Activated CD4-positive, alpha-beta T cell treated with anti-CD3 and anti-CD28 coated beads for 48 hours (primary cell): ENCODE results near the gene GNA14.
"Not testable (repeated sequence)": the region's sequence is repeated elsewhere in the genome, so short reads cannot be mapped to it uniquely, and the experiment has no call there.

Experiments used
- DNase-seq: peaks from one replicate; pipeline ENCODE4 v3.0.0-alpha.2; 2020

GNA14 gene

DNA sequence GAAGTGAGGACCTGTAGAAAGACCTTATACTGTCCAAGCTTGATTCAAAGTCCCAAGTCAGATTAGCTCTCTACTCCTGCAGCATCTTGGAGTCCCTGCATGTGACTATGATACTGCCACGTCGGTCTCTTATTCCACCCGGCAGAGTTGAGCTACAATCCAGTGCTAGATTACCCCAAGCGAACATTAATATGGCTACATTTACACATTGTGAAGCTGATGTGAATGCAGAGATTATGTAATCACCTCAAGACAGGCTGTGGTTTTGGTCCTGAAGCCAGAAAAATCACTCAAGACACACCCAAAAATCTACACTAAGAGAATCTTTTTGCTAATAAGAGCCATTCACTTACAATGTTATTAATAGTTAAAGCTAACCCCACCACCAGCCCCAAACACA is 116.7 kb downstream of the GNA14 start:
- DNase-seq = no peak

- no peak for DNase-seq
These were observed 124.2 kb downstream of the GNA14 start for GRCh38 chr9:77523891-77524290.

DNA sequence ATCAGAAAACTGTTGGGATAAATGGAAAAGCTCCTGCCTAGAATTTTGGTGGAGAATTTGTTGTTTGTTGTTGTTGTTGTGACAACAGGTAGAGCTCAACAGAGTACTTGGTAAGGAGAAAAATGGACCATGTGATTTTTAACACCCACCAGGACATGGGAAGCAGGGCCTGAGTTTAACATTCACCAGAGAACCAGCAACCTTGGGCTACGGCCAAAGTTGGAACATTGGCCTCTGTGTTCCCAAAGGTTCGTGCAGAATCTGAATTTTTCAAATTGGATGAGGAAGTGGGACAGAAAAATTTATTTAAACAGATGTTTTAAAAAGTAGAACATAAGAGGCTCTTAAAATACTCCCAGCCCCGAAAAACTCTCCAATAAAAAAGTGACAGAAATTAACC is 127.0 kb downstream of the GNA14 start:
- no peak for DNase-seq

- no peak for DNase-seq
These were observed 129.4 kb downstream of the GNA14 start for GRCh38 chr9:77518688-77519087.

DNA sequence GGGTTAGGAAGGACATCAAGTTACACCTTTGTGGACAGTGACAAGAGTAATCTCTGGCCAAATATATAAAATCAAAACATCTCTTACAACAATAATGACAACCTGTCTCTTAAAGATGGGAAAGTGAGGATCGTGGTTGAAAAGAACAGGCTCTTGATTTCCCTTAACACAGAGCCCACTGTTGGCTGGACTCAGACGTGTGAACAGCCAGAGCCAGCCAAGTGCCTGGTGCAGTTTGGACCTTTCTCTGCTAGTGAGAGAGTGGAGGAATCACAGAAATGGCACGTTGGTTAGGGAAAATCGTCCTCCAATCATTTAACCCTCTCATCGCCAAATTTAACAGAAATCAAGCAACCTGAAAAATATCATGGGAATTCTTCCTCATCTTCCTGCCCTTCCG is 131.3 kb downstream of the GNA14 start:
- DNase-seq = no peak

DNA sequence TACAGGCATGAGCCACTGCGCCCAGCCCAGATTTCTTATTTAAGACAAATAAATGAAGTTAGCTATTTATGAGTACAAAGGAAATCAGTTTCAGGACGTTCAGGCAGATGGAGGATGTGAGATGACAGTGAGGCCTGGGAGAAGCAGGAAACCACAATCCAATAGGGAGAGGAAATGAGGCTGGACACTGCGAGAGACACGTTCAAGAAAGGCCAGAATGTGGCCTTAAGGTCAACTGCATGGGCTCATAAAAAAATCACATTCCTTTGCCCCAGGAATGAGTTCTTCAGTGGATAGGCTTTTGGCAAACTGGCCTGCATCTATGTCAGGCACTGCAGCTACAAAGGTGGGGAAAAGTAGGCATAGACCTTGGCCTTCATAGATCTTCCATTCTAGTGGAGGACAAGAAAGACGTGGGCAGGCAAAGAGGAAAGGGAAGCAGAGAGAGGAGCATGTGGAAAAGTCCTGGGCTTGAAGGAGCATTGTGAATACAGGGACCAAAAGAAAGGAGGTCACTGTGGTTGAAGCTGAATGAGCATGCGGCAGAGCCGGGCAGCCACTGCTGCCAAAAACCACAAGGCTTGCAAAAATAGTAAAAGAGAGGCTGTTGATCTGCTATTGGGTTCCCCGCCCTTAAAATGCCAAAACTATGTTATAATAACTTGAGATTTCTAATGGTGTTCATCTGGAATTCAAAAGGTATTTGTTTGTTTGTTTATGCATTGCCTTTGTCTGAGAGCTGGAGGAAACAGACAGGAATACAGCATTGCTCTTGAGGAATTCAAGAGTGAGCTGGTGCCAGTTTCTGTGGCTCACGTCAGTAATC is 133.0 kb downstream of the GNA14 start:
- no peak for DNase-seq

GRCh38 chr9:77513457-77513856 is 134.7 kb downstream of the GNA14 start:
- DNase-seq = no peak

GRCh38 chr9:77512876-77513275 is 135.2 kb downstream of the GNA14 start:
- DNase-seq = no peak

GRCh38 chr9:77511525-77511924 is 136.6 kb downstream of the GNA14 start:
- DNase-seq = no peak

GRCh38 chr9:77510666-77511065 is 137.5 kb downstream of the GNA14 start:
- no peak for DNase-seq

GRCh38 chr9:77508396-77508795 is 139.7 kb downstream of the GNA14 start:
- no peak for DNase-seq

DNA sequence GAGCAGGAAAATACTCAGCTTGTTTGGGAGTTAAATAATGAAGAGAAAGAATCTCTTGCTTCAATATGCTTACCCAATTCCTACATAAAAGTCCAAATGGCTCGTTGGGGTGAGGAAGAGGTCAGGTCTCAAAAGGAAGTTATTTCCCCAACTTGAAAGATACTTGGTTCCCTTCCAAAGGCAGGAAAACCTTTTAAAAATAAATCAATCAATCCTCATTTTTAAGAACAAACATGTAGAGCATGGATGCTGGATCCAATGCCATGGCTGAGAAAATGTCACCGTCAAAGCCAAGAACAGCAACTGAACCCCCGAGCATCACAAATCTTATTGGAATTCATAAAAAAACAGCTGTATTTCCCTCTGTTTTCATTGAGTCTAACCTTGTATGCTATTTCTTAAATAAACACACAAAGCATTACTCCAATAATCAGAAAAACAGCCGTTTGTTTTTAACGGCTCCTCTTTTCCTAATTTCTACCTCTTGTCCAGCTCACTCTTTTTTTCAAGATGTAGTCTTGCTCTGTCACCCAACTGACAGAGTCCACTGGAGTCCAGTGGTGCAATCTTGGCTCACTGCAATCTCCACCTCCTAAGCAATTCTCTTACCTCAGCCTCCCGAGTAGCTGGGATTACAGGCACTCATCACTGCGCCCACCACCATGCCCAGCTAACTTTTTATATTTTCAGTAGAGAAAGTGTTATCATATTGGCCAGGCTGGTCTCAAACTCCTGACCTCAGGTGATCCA is 140.7 kb downstream of the GNA14 start:
- DNase-seq = no peak

DNA sequence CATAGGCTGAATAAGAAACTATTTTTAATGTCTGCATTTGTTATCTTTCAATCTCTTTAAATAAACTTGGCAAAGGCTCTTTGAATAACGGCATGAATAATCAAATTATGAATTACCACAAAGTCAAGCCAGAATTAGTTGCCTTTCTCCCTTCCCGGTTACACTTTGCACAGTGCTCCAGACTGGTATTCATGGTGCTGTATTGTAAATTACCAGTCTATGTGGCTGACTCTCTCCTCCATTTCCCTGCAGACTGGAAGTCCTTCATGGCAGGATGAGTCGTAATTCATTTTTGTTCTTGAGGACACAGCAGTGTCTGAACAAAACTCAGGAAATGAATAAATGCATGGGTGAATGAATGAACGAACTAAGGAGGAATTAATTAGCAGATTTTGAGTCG is 142.9 kb downstream of the GNA14 start:
- DNase-seq = no peak

GRCh38 chr9:77502568-77502967 is 145.6 kb downstream of the GNA14 start:
- DNase-seq = no peak

- no peak for DNase-seq
These were observed 149.2 kb downstream of the GNA14 start for GRCh38 chr9:77498891-77499290.

DNA sequence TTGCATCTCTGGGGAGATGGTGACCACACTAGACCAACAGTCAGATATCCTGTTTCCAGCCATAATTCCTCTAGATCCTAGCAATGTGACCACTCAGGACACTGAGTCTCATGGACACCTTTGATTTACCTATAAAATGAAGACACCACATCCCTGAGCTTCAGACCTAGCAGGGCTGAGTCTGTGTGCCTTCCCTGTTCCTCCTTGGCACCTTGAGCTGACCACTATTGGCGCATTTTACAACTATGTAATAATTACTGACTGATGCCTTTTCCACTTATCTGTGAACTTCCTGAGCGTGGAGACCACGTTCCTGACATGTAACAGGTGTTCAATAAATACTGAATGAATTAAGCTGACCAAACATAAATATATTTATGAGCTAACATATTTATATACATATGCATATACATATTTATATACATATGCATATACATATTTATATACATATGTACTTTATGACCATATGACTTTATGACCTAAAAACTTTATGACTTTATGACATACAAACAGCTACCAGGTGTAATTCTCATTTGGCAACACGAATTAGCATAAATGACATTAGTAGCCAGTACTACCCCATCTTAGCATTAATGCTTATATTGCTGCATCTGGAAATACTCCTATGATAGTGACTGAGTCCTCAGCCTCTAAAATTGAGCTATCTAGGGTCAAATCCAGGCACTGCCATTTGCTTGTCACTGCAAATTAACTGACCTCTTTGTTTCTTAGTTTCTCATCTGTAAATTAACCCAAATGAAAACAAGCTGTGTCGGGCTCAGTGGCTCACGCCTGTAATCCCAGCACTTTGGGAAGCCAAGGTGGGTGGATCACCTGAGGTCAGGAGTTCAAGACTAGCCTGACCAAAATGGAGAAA is 150.6 kb downstream of the GNA14 start:
- DNase-seq = no peak

GRCh38 chr9:77495834-77496671 is 152.1 kb downstream of the GNA14 start:
- DNase-seq = no peak

DNA sequence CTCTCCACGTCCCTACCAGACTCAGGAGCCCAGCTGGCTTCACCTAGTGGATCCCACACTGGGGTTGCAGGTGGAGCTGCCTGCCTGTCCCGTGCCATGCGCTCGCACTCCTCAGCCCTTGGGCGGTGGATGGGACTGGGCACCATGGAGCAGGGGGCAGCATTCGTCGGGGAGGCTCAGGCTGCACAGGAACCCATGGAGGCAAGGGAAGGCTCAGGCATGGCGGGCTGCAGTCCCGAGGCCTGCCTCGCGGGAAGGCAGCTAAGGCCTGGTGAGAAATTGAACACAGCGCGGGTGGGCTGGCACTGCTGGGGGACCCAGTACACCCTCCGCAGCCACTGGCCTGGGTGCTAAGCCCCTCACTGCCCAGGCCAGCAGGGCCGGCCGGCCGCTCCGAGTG is 157.8 kb downstream of the GNA14 start:
- DNase-seq = not testable (repeated sequence)

DNA sequence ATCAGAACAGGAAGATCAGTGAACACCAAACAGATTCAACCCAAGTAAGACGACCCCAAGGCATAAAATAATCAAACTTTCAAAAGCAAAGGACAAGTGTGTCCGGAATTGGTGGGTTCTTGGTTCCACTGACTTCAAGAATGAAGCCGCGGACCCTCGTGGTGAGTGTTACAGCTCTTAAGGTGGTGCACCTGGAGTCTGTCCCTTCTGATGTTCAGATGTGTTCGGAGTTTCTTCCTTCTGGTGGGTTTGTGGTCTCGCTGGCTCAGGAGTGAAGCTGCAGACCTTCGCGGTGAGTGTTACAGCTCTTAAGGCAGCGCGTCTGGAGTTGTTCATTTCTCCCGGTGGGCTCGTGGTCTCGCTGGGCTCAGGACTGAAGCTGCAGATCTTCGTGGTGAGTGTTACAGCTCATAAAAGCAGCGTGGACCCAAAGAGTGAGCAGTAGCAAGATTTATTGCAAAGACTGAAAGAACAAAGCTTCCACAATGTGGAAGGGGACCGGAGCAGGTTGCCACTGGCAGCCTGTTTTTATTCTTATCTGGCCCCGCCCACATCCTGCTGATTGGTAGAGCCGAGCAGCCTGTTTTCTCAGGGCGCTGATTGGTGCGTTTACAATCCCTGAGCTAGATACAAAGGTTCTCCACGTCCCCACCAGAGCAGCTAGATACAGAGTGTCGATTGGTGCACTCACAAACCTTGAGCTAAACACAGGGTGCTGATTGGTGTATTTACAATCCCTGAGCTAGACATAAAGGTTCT is 158.5 kb downstream of the GNA14 start:
- DNase-seq = peak; percentile 48

DNA sequence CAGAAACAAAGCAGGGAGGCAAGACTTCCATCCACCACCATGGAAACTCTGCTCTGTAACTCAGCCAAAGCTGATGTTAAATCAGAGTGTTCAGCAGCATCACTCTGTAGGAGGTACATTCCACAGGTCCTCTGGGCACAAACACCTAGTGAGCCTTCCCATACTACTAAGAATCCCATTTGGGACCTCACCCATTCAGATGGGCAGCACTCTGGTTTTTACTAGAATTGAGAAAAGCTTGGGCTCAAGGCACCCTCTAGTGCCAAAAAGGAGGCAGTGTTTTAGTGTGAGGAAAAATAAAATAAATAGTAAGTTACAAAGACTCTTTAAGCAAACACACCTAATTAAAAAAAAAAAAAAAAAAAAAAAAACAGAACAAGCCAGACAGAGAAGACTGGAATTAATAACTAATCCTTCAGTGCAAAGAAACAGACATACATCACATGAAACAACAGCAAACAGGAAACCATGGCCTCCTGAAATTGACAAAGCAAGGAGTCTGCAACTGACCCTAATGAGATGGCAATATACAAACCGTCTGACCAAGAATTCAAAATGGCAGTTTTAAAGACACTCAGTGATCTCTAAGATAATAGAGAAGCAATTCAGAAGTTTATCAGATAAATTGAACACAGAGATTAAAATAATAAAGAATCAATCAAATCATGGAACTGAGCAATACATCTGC is 159.5 kb downstream of the GNA14 start:
- DNase-seq = no peak

DNA sequence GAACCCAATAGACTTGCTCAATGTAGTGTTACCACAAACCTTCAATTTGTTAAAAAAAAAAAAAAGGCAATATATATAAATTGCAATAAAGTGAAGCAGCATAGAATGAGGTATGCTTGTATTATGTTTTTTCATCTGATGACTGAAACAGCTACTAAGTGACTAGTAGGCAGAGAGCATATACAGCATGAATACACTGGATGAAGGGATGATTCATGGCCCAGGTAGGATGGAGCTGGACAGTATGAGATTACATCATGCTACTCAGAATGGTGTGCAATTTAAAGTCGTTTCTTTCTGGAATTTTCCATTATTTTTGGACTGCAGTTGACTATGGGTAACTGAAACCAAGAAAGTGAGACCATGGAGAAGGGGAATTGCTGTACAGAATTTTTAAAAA is 161.2 kb downstream of the GNA14 start:
- no peak for DNase-seq
